ENCODE measurements around the gene TMC6. TPM values are rescaled to one million over a fixed set of nuclear protein-coding genes. Genes with fewer than 3 reads are reported as not detected.
A peak's percentile ranks its signal among the peaks of the same experiment; 100 is the strongest.

TMC6 gene
- total RNA-seq, 1 donor: 136 TPM

DNA sequence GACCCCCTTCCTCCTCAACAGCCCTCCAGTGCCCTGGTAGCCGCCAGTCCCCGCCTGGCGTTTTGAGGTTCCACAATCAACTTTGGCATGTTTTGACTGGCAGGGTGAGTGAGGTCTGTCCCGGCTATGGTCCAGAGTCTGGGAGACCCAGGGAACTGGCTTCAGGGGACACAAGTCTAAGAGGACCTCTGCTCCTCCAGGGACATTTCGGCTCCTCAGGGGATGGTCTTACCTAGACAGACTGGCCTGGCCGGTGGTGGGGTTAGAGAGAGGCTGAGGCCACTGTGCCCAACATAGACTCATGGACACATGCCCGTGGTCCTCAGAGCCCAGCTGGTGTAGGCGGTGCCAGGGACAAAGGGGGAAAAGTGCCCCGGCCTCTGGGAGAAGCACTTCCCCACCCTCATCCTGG is 4.2 kb upstream of the TMC6 start:
- Histone ChIP-seq H3K4me3 (ENCODE audit: low read length) (peak overlapping the region; percentile 61), H3K27me3 (ENCODE audit: insufficient read depth, low read length) (no peaks in the 10 kb centered on the region), H3K9me3 (ENCODE audit: low read depth, low read length) (no peaks in the 10 kb centered on the region), H3K4me1 (ENCODE audit: insufficient read depth, low read length) (peaks cover 82% of the 10 kb centered on the region)

DNA sequence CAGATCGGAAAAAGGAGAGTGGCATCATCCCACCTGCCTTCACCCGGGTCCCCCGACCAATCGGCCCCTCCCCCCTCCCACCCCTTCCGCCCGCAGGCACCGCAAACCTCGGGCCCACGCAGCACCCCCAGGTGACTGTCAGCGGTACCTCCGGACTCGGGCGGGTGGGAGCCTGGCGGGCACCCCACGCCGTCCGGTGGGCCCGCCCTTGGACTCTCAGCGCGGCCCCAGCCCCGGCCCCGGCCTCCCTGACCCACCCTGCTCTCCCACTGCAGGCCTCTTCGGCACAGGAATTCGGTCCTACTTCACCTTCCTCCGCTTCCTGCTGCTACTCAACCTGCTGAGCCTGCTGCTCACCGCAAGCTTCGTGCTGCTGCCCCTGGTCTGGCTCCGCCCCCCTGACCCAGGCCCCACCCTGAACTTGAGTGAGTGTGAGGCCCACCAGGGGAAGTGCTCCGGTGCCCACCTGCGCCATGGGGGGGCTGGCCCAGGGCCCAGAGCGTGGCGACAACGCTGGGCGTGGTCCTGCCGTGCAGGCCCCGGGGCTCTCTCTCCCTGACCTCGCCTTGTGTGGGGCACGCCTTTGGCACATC is 3.6 kb upstream of the TMC6 start:
- H3K4me1 ChIP-seq (ENCODE audit: insufficient read depth, low read length): peaks cover 77% of the 10 kb centered on the region
- H3K4me3 ChIP-seq (ENCODE audit: low read length): peak overlapping the region; percentile 61
- no peaks in the 10 kb centered on the region for H3K9me3 ChIP-seq (ENCODE audit: low read depth, low read length)
- no peaks in the 10 kb centered on the region for H3K27me3 ChIP-seq (ENCODE audit: insufficient read depth, low read length)

DNA sequence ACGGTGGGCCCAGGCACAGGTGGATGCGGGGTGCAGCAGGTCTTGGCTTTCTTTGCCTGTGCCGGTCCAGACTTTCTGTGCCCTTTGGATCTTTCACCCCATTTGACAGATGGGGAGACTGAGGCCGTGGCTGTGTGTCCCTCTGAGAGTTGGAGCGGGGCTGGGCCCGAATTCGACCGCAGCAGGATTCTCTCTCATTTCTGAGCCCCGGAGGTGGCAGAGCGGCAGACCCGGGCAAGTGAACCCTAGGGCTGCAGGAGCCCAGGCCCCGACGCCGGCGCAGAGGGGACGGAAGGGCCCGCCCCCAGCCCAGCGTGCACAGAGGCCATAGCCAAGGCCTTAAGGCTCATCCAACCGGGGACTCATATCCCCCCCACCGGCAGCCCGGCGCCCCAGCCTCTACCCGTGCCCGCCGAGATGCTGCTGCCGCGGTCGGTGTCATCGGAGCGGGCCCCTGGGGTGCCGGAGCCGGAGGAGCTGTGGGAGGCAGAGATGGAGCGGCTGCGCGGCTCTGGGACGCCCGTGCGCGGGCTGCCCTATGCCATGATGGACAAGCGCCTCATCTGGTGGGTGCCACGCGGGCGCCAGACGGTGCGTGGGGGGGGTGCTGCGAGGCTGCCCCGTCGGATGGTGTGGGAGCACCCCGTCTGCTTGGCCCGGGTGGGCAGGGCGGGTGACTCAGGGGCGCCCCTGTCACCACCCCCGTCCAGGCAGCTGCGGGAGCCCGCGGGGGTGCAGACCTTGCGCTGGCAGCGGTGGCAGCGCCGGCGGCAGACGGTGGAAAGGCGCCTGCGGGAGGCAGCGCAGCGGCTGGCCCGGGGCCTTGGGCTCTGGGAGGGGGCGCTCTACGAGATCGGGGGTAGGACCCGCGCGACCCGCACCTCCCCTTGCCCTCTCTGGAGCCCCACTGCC is 2.9 kb upstream of the TMC6 start:
- Histone ChIP-seq H3K4me1 (ENCODE audit: insufficient read depth, low read length) (peaks cover 77% of the 10 kb centered on the region), H3K4me3 (ENCODE audit: low read length) (peak overlapping the region; percentile 61), H3K9me3 (ENCODE audit: low read depth, low read length) (no peaks in the 10 kb centered on the region), H3K27me3 (ENCODE audit: insufficient read depth, low read length) (no peaks in the 10 kb centered on the region)

DNA sequence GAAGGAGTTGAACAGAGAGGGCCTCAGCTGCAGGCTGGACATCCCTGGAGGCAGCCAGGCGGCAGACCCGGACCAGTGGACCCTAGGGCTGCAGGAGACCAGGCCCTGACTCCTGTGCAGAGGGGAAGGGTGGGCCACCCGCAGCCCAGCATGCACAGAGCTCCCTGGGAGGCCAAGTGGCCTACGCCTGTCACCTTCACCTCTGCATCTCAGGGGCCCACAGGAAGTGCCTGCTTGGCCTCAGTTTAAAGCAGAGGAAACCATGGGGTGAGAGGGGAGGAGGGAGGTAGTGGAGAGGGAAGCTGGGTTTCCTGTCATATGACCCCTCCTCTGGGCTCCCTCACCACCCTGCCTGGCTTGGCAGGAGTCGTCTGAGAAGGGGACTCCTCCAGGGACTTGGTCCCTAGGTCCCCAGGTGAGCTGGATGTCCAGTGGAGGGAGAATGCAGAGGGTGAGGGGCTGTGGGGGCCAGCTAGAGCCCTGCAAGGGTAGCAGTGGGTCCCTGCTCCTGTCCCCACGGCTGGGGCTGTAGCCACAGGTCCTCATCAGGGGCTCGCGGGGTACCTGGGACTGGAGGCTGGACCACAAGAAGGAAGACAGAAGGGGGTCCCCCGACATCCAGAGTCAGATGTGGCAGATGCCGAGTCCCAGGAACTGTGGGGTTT is 2.0 kb upstream of the TMC6 start, which contains the start of gene TMC8:
Gene TMC8 (plus strand): TSS at position 335 of the 665 bp plus-strand sequence. CDS start 818 bp downstream, outside the sequence.
- peaks cover 77% of the 10 kb centered on the region for H3K4me1 ChIP-seq (ENCODE audit: insufficient read depth, low read length)
- H3K9me3 ChIP-seq (ENCODE audit: low read depth, low read length): no peaks in the 10 kb centered on the region
- H3K27me3 ChIP-seq (ENCODE audit: insufficient read depth, low read length): no peaks in the 10 kb centered on the region
- peak within 1 kb of the TSS; percentile 61 for H3K4me3 ChIP-seq (ENCODE audit: low read length)

DNA sequence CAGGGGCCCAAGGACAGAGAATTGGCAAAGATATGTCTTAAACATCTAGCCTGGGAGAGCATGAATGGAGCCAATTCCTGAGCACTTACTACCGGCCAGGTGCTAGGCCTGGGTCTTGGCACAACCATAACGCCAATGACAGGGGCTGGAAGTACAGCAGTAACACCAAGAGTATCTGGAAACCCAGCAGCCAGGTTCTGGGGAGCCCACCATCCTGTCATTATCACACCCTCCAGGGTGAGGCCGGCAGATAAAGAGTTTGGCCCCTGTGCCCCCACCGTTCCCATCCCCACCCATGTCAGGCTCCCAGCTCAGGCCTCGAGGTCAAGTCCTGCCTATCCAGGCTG is 1.5 kb upstream of the TMC6 start:
- peak overlapping the region; percentile 61 for H3K4me3 ChIP-seq (ENCODE audit: low read length)
- H3K4me1 ChIP-seq (ENCODE audit: insufficient read depth, low read length): peaks cover 77% of the 10 kb centered on the region
- H3K9me3 ChIP-seq (ENCODE audit: low read depth, low read length): no peaks in the 10 kb centered on the region
- H3K27me3 ChIP-seq (ENCODE audit: insufficient read depth, low read length): no peaks in the 10 kb centered on the region

DNA sequence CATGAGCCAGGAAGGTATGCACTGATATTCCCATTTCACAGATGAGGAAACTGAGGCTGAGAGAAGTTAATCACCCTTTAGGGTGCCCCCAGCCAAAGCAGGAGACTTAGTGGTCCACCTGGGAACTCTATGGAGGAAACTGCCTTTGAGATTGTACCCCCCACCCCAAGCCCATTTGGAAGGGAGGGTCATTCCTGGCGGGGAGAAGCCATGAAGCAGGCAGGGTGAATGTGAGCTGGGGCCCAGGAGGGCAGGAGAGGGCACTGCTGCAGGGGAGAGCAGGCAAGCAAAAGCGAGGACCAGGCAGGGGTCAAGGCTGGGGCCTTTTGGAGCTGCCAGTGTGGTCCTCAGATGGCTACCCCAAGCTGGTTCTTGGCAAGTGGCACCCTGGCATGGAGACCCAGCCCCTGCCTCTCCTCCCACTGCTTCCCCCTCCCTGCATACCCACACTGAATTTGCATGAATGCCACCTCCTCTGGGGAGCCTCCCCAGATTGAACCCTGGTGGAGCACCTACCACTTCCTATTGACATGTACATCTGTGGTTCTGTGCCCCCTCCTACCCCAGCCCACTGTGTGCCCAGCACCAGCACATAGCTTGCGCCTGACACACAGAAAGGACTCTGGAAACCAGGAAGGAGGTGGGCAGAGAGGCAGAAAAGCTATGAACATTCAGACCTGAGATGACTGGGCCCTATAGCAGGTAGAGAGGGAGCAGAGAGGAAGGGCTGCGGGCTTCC is 965 bp upstream of the TMC6 start:
- Histone ChIP-seq H3K27me3 (ENCODE audit: insufficient read depth, low read length) (no peaks in the 10 kb centered on the region), H3K9me3 (ENCODE audit: low read depth, low read length) (no peaks in the 10 kb centered on the region), H3K4me1 (ENCODE audit: insufficient read depth, low read length) (peaks cover 77% of the 10 kb centered on the region), H3K4me3 (ENCODE audit: low read length) (peak overlapping the region; percentile 81)

DNA sequence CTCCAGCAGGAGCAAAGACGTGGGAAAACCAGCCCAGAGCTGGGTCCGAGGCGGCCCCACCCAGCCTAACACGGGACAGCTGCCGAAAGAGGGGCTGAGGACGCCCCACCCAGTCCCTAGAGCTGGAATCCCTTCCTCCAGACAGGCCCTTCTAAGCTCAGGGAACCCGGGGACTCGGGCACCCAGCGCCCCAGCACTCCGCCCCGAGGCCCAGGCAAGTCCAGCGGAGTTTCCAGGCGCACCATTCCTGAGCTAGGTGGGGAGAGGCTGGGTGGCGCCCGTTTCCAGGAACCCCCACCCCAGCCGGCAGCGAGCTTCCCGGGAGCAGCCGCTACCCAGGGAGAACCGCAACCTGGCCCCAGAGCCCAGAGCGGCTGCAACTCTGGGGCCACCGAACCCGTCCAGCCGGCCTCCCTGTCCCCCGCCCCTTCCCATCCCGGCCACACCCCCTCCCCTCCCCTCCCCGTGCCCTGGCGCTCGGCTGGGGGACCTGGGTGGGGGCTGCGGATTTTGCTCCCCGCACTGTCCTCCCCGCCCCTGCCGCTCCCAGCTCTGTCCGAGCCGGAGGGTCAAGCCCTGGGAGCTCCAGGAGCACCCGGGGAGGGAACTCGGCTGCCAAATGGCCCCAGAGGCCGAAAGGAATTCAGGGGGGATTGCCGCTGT is 536 bp downstream of the TMC6 start:
- no peaks in the 10 kb centered on the region for H3K27me3 ChIP-seq (ENCODE audit: insufficient read depth, low read length)
- H3K9me3 ChIP-seq (ENCODE audit: low read depth, low read length): no peaks in the 10 kb centered on the region
- peak overlapping the region; percentile 81 for H3K4me3 ChIP-seq (ENCODE audit: low read length)
- H3K4me1 ChIP-seq (ENCODE audit: insufficient read depth, low read length): peaks cover 77% of the 10 kb centered on the region

DNA sequence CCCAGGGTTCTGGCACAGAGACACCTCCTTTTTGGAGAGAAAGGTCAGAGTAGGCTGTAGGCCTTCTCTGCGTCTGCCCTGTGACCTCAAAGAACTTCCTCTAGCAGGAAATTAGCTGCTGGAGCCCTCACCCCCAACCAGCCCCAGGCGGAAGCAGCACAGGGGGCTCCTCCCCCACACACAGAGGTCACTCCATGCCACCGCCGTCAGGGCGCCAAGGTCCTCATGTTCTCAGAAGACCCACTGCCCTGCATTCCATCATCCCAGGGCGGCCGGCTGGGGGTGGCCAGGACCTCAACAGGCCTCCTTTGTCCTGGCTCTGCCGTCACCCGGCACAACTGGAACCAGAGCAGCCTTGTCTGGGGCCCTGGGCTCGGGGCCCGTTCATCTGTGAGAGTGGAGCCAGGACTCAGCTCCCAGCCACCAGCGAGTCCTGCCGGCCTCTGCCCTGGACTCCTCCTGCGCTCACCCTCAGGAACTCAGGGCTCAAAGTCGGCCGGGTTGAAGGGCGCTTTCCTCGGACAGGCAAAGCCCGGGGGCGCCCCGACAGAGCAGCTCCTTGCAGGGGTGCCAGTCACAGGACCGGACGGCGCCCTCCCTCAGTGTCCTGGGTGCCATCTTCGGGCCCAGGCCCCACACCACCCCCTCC is 1.2 kb downstream of the TMC6 start:
- Histone ChIP-seq H3K4me3 (ENCODE audit: low read length) (peak overlapping the region; percentile 81), H3K4me1 (ENCODE audit: insufficient read depth, low read length) (peaks cover 77% of the 10 kb centered on the region), H3K27me3 (ENCODE audit: insufficient read depth, low read length) (no peaks in the 10 kb centered on the region), H3K9me3 (ENCODE audit: low read depth, low read length) (no peaks in the 10 kb centered on the region)

DNA sequence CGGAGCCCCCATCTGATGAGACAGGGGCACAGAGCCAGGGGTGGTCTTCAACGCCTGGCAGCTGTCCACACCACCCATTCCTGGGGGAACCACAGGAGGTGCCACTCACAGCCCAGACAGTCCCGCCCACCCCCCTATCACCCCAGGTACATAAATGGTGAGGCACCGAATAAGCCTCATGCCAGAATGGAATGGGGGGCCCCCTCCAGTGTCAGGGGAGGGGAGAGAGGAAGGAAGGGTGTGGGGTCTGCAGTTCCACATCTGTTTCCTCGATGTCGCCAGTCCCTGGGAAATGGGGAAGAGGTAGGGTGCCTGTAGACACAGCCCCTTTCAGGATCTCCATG is 1.7 kb downstream of the TMC6 start:
- Histone ChIP-seq H3K9me3 (ENCODE audit: low read depth, low read length) (no peaks in the 10 kb centered on the region), H3K27me3 (ENCODE audit: insufficient read depth, low read length) (no peaks in the 10 kb centered on the region), H3K4me1 (ENCODE audit: insufficient read depth, low read length) (peaks cover 79% of the 10 kb centered on the region), H3K4me3 (ENCODE audit: low read length) (peak overlapping the region; percentile 81)

DNA sequence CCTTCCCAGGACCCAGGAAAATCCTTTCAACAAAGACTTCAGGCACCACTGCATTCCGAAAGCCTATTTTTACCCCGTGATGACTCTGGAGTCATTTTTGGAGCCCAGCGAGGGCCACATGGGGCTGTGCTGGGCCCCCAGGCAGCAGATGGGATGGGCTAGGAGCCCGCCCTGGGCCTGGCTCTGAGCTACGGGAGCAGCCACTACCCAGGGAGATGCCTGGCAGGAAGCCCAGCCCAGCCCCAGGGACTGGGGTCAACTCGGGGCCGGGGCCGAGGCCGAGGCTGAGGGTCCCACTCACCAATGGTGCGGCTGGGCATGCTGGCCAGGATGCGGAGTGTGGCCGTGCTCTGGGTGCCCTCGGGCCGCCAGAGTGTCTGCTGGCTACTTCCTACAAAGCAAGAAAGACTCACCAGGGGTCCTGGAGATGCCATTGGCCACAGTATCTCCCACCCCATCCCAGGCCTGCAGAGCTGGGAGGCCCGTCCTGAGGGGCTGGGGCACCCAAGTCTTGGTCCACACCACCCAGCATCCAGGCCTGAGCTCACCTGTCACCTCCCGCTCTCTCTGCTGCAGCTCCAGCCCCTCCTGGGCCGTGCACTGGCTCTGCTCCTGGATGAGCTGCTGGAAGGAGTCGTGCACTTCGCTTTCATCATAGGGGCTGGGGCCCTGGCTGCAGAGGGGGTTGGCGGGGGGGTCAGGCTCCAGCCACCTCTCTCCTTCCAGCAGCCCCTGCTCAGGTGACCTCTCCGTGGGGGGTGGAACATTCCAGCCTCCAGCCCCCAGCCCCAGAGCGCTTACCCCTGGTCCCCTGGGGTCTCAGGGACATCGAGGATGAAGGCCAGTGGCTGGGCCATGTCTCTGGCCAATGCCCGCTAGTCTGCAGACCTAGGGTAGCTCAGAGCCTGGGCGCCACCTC is 2.3 kb downstream of the TMC6 start:
- no peaks in the 10 kb centered on the region for H3K27me3 ChIP-seq (ENCODE audit: insufficient read depth, low read length)
- peaks cover 85% of the 10 kb centered on the region for H3K4me1 ChIP-seq (ENCODE audit: insufficient read depth, low read length)
- no peaks in the 10 kb centered on the region for H3K9me3 ChIP-seq (ENCODE audit: low read depth, low read length)
- H3K4me3 ChIP-seq (ENCODE audit: low read length): peak overlapping the region; percentile 81

DNA sequence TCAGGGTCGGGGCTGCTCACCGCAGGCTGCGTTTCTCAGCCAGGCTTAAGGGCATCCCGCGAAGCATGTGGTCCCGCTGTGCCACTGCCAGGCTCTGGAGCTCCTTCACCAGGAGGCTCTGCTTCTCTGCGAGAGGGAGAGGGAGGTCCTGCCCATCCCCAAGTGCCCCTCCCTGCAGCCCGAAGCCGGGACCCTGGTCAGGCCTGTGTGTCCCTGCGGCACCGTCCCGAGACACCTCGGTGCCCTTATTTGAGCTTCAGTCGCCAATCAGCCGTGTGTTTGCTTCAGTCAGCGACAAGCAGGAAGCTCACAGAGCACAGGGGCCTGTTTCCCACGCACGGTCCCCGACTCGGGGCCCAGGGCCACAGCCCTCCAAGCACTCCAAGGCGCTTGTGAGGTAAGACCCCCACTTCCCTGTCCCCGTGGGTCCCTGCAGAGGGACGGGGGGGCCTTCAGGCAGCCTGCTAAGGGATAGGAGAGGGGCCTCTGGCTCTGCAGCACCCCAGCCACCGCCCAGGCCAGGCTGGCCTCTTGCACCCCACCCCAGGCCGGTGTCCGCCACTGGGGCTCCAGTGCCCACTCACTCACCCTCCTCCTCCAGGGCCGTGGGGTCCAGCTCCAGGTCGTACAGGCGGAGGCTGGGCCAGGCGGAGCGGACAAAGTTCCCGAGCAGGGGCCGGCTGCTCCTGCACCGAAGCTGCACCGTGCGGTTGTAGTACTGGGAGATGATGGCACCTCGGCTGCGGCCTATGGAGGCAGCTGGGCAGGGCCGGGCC is 3.2 kb downstream of the TMC6 start:
- no peaks in the 10 kb centered on the region for H3K9me3 ChIP-seq (ENCODE audit: low read depth, low read length)
- no peaks in the 10 kb centered on the region for H3K27me3 ChIP-seq (ENCODE audit: insufficient read depth, low read length)
- peaks cover 85% of the 10 kb centered on the region for H3K4me1 ChIP-seq (ENCODE audit: insufficient read depth, low read length)
- H3K4me3 ChIP-seq (ENCODE audit: low read length): peak overlapping the region; percentile 8

DNA sequence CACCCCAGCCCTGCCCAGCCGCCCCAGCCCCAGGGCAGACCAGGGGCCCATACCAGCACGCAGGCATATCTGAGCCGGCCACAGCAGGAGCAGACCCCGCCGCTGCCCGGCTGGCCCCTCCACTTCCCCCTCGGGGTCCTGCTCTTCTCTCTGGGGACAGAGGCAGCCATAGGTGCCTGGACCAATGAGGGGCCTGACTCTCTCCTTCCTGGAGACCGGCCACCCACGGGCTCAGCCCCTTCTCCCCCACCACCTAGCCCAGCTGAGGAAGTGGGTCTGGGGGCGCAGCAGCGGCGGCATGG is 3.8 kb downstream of the TMC6 start:
- Histone ChIP-seq H3K9me3 (ENCODE audit: low read depth, low read length) (no peaks in the 10 kb centered on the region), H3K4me3 (ENCODE audit: low read length) (peak overlapping the region; percentile 8), H3K4me1 (ENCODE audit: insufficient read depth, low read length) (peaks cover 85% of the 10 kb centered on the region), H3K27me3 (ENCODE audit: insufficient read depth, low read length) (no peaks in the 10 kb centered on the region)

Measured in mononuclear cell (primary cell).